ENCODE results near the gene SPOUT1.

Gene SPOUT1

DNA sequence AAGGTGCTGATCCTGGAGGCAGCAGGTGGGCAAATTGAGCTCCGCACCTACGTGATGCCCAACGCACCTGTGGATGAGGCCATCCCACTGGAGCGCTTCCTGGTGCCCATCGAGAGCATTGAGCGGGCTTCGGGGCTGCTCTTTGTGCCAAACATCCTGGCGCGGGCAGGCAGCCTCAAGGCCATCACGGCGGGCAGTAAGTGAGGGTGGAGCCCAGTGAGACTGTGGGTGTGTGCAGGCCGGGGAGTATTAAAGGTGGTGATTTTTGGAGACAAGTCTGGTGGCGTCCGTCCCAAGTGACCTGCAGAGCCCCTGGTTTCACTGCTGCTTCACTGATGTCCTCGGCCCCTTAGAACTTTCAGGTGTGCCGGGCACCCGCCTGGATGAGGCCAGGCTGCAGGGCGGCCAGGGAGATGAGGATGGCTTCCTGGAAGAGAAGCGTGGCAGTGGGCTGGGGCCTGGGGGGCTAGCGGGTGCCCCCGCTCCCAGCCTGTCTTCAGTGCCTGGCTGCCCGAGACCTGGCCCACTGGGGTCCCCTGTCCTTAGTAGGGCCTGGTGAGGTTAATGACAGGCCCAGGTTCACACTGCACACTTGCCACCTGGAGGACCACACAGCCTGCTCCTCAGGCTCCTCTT is 7.1 kb downstream of the SPOUT1 start:
- Histone ChIP-seq H3K9ac (ENCODE audit: low read length in 2 of 2) (no peak overlapping the region), H3K4me3 (ENCODE audit: low read length in 2 of 2) (no peak overlapping the region), H3K27me3 (ENCODE audit: control insufficient read depth in 1 of 2, insufficient read depth in 2 of 2, low read length in 2 of 2) (no peaks in the 10 kb centered on the region), H3K36me3 (ENCODE audit: control insufficient read depth in 2 of 2, insufficient read depth in 2 of 2, low read length in 2 of 2) (peaks cover 25 to 37% of the 10 kb centered on the region in 2 donors), H3K4me1 (ENCODE audit: control insufficient read depth, insufficient read depth, low read length) (peaks cover 17% of the 10 kb centered on the region), H3K27ac (ENCODE audit: low read length) (no peak overlapping the region), H3K9me3 (ENCODE audit: control insufficient read depth in 2 of 2, low read length in 2 of 2) (no peaks in the 10 kb centered on the region)

- H3K9me3 ChIP-seq (ENCODE audit: control insufficient read depth in 2 of 2, low read length in 2 of 2) = no peaks in the 10 kb centered on the region
- peaks cover 17% of the 10 kb centered on the region for H3K4me1 ChIP-seq (ENCODE audit: control insufficient read depth, insufficient read depth, low read length)
- peaks cover 22 to 35% of the 10 kb centered on the region in 2 donors for H3K36me3 ChIP-seq (ENCODE audit: control insufficient read depth in 2 of 2, insufficient read depth in 2 of 2, low read length in 2 of 2)
- H3K27me3 ChIP-seq (ENCODE audit: control insufficient read depth in 1 of 2, insufficient read depth in 2 of 2, low read length in 2 of 2) = no peaks in the 10 kb centered on the region
- no peak overlapping the region for H3K4me3 ChIP-seq (ENCODE audit: low read length in 2 of 2)
- H3K9ac ChIP-seq (ENCODE audit: low read length in 2 of 2) = no peak overlapping the region
- no peak overlapping the region for H3K27ac ChIP-seq (ENCODE audit: low read length)
These were observed 7.8 kb downstream of the SPOUT1 start for GRCh38 chr9:128821584-128822406.

GRCh38 chr9:128820665-128821583 is 8.7 kb downstream of the SPOUT1 start:
- Histone ChIP-seq H3K27me3 (ENCODE audit: control insufficient read depth in 1 of 2, insufficient read depth in 2 of 2, low read length in 2 of 2) (no peaks in the 10 kb centered on the region), H3K4me3 (ENCODE audit: low read length in 2 of 2) (no peak overlapping the region), H3K27ac (ENCODE audit: low read length) (peak overlapping the region; percentile 70), H3K36me3 (ENCODE audit: control insufficient read depth in 2 of 2, insufficient read depth in 2 of 2, low read length in 2 of 2) (peaks cover 16 to 28% of the 10 kb centered on the region in 2 donors), H3K9ac (ENCODE audit: low read length in 2 of 2) (no peak overlapping the region), H3K9me3 (ENCODE audit: control insufficient read depth in 2 of 2, low read length in 2 of 2) (no peaks in the 10 kb centered on the region), H3K4me1 (ENCODE audit: control insufficient read depth, insufficient read depth, low read length) (peaks cover 17% of the 10 kb centered on the region)

GRCh38 chr9:128819716-128820664 is 9.6 kb downstream of the SPOUT1 start:
- Histone ChIP-seq H3K27me3 (ENCODE audit: control insufficient read depth in 1 of 2, insufficient read depth in 2 of 2, low read length in 2 of 2) (no peaks in the 10 kb centered on the region), H3K4me1 (ENCODE audit: control insufficient read depth, insufficient read depth, low read length) (peaks cover 17% of the 10 kb centered on the region), H3K9me3 (ENCODE audit: control insufficient read depth in 2 of 2, low read length in 2 of 2) (no peaks in the 10 kb centered on the region), H3K9ac (ENCODE audit: low read length in 2 of 2) (peak overlapping the region in 1 of 2 donors; percentile 36), H3K27ac (ENCODE audit: low read length) (peak overlapping the region; percentile 70), H3K36me3 (ENCODE audit: control insufficient read depth in 2 of 2, insufficient read depth in 2 of 2, low read length in 2 of 2) (peaks cover 16 to 22% of the 10 kb centered on the region in 2 donors), H3K4me3 (ENCODE audit: low read length in 2 of 2) (peak overlapping the region; percentile 62 to 78)

DNA sequence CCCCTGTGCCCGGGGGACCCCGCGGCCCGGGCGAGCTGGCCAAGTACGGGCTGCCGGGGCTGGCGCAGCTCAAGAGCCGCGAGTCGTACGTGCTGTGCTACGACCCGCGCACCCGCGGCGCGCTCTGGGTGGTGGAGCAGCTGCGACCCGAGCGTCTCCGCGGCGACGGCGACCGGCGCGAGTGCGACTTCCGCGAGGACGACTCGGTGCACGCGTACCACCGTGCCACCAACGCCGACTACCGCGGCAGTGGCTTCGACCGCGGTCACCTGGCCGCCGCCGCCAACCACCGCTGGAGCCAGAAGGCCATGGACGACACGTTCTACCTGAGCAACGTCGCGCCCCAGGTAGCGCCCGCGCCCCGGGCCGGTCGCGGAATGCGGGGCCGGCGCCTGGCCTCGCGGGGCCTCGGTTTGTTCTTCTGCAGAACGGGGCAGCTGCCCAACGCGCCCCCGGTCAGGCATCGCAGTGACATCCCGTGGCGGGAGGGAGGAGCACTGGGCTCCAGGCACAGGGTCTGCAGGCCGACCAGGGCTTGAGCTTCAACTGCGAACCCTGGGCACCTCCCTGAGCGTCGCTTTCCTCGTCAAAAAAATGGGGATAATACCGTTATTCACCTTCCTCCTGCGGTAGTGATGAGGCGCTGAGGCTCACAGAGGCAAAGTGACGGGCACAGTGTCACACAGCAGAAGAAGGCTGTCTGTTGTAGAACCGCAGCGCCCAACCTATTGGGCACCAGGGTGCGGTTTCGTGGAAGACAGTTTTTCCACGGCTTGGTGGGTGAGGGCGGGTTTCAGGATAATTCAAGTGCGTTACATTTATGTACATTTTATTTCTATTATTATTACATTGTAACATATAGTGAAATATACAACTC is 10.5 kb downstream of the SPOUT1 start:
- Histone ChIP-seq H3K4me1 (ENCODE audit: control insufficient read depth, insufficient read depth, low read length) (peaks cover 17% of the 10 kb centered on the region), H3K27me3 (ENCODE audit: control insufficient read depth in 1 of 2, insufficient read depth in 2 of 2, low read length in 2 of 2) (no peaks in the 10 kb centered on the region), H3K36me3 (ENCODE audit: control insufficient read depth in 2 of 2, insufficient read depth in 2 of 2, low read length in 2 of 2) (peaks cover 13 to 16% of the 10 kb centered on the region in 2 donors), H3K9ac (ENCODE audit: low read length in 2 of 2) (peak overlapping the region; percentile 42 to 45), H3K27ac (ENCODE audit: low read length) (no peak overlapping the region), H3K9me3 (ENCODE audit: control insufficient read depth in 2 of 2, low read length in 2 of 2) (no peaks in the 10 kb centered on the region), H3K4me3 (ENCODE audit: low read length in 2 of 2) (peak overlapping the region; percentile 62 to 78)

- Histone ChIP-seq H3K9me3 (ENCODE audit: control insufficient read depth in 2 of 2, low read length in 2 of 2) (no peaks in the 10 kb centered on the region), H3K4me3 (ENCODE audit: low read length in 2 of 2) (peak within 1 kb of the TSS; percentile 62 to 78), H3K9ac (ENCODE audit: low read length in 2 of 2) (peak within 1 kb of the TSS; percentile 46 to 66), H3K27me3 (ENCODE audit: control insufficient read depth in 1 of 2, insufficient read depth in 2 of 2, low read length in 2 of 2) (no peaks in the 10 kb centered on the region), H3K36me3 (ENCODE audit: control insufficient read depth in 2 of 2, insufficient read depth in 2 of 2, low read length in 2 of 2) (peaks cover 12% of the 10 kb centered on the region in 2 donors), H3K4me1 (ENCODE audit: control insufficient read depth, insufficient read depth, low read length) (peaks cover 17% of the 10 kb centered on the region), H3K27ac (ENCODE audit: low read length) (peak within 1 kb of the TSS; percentile 60)
These were observed 11.3 kb downstream of the SPOUT1 start, which contains the start of gene ENDOG for GRCh38 chr9:128818099-128818838. TSS of gene ENDOG (plus strand) at chr9:128818500. CDS start at chr9:128818685, 185 bp downstream.

DNA sequence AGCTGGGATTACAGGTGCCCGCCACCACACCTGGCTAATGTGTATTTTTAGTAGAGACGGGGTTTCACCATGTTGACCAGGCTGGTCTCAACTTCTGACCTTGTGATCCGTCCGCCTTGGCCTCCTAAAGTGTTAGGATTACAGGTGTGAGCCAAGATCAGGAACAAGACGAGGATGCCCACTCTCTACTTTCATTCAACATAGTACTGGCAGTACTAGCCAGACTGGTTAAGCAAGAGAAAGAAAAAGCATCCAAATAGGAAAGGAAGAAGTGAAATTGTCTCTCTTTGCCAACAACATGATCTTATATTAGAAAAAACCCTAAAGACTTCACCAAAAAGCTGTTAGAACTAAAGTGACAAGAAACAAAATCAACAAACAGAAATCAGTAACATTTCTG is 18.7 kb downstream of the SPOUT1 start:
- Histone ChIP-seq H3K4me3 (ENCODE audit: low read length in 2 of 2) (no peak overlapping the region), H3K27ac (ENCODE audit: low read length) (no peak overlapping the region), H3K36me3 (ENCODE audit: control insufficient read depth in 2 of 2, insufficient read depth in 2 of 2, low read length in 2 of 2) (peaks cover 18 to 19% of the 10 kb centered on the region in 2 donors), H3K9ac (ENCODE audit: low read length in 2 of 2) (no peak overlapping the region), H3K9me3 (ENCODE audit: control insufficient read depth in 2 of 2, low read length in 2 of 2) (no peaks in the 10 kb centered on the region), H3K4me1 (ENCODE audit: control insufficient read depth, insufficient read depth, low read length) (no peaks in the 10 kb centered on the region), H3K27me3 (ENCODE audit: control insufficient read depth in 1 of 2, insufficient read depth in 2 of 2, low read length in 2 of 2) (no peaks in the 10 kb centered on the region)

- Histone ChIP-seq H3K9me3 (ENCODE audit: control insufficient read depth in 2 of 2, low read length in 2 of 2) (no peaks in the 10 kb centered on the region), H3K36me3 (ENCODE audit: control insufficient read depth in 2 of 2, insufficient read depth in 2 of 2, low read length in 2 of 2) (peaks cover 27% of the 10 kb centered on the region in 2 donors), H3K9ac (ENCODE audit: low read length in 2 of 2) (no peak overlapping the region), H3K4me3 (ENCODE audit: low read length in 2 of 2) (no peak overlapping the region), H3K27ac (ENCODE audit: low read length) (peak overlapping the region; percentile 6), H3K4me1 (ENCODE audit: control insufficient read depth, insufficient read depth, low read length) (no peaks in the 10 kb centered on the region), H3K27me3 (ENCODE audit: control insufficient read depth in 1 of 2, insufficient read depth in 2 of 2, low read length in 2 of 2) (no peaks in the 10 kb centered on the region)
These were observed 19.8 kb downstream of the SPOUT1 start for GRCh38 chr9:128809831-128810230.
